NT2/D1 (cell line): ENCODE data around the gene FARS2.

Experiments
- SUZ12 ChIP-seq: IDR thresholded peaks from 2 replicates; pipeline ENCODE4 v1.6.1; 2011; ENCODE audit not compliant: insufficient read length, insufficient read depth; ENCODE audit errors: extremely low read depth
- YY1 ChIP-seq: IDR thresholded peaks from 2 replicates; pipeline ENCODE4 v1.6.1; 2011; ENCODE audit not compliant: insufficient read length, insufficient read depth
- ZNF274 ChIP-seq: IDR thresholded peaks from 2 replicates; pipeline ENCODE4 v1.6.1; 2011; ENCODE audit warnings: mild to moderate bottlenecking, low read depth, low read length

GRCh38 chr6:5762561-5762968 lies 501.3 kb downstream of the FARS2 start:
- no peak for TF ChIP-seq SUZ12
- TF ChIP-seq YY1, result no peak
- no peak for TF ChIP-seq ZNF274
